ENCODE results near the gene MROH8. TPM values are rescaled to one million over a fixed set of nuclear protein-coding genes. Genes with fewer than 3 reads are reported as not detected.

The MROH8 gene
- total RNA-seq, 1 experiment from 2014 or later, result 0.50 TPM

- TF ChIP-seq ARID4B (CRISPR knock-in tag; IDR thresholded peaks at IDR 0.05; ENCODE audit: borderline replicate concordance) (no peak), MAX (CRISPR knock-in tag; IDR thresholded peaks at IDR 0.05) (no peak), ATF2 (CRISPR knock-in tag; IDR thresholded peaks at IDR 0.05; ENCODE audit: borderline replicate concordance, low read depth) (no peak)
Measured at GRCh38 chr20:37179683-37180524, 556 bp upstream of the MROH8 start (continued).

GRCh38 chr20:37172836-37173235 lies 6.5 kb downstream of the MROH8 start:
- DNase-seq (ENCODE audit: low spot score) (no peak), ATAC-seq (no peak)
- ChIA-PET POLR2A (interaction anchor here (0.8 kb wide), 1 partner anchor 49 kb away, joined by 3 read pairs; no protein-coding TSS in a partner anchor), CTCF (no interaction called here)
- H3K36me3 Mint-ChIP-seq, result no peaks in the 10 kb centered on the region
- H3K27ac Mint-ChIP-seq, result no peak overlapping the region
- no peaks in the 10 kb centered on the region; the same call in 1 of the 2 replicates for H3K27me3 Mint-ChIP-seq (ENCODE audit: low read depth)
- H3K4me3 Mint-ChIP-seq, result no peak overlapping the region
- no peak for TF ChIP-seq GTF2I (CRISPR knock-in tag; conservative IDR thresholded peaks at IDR 0.05)
- no peaks in the 10 kb centered on the region for H3K4me1 Mint-ChIP-seq
- H3K9me3 Mint-ChIP-seq, result no peaks in the 10 kb centered on the region

- Mint-ChIP-seq H3K27me3 (ENCODE audit: low read depth) (no peaks in the 10 kb centered on the region), H3K27ac (no peak overlapping the region), H3K4me1 (no peaks in the 10 kb centered on the region), H3K9me3 (no peaks in the 10 kb centered on the region), H3K4me3 (no peak overlapping the region), H3K36me3 (no peaks in the 10 kb centered on the region)
- CTCF ChIA-PET, result interaction anchor here (0.8 to 1.2 kb wide), 3 partner anchors 12 to 29 kb away, joined by 3 read pairs; partner anchors contain the start of gene RPN2
- POLR2A ChIA-PET, result no interaction called here
- ATAC-seq, result no peak
- DNase-seq (ENCODE audit: low spot score), result no peak
- TF ChIP-seq ETV6 (CRISPR knock-in tag; IDR thresholded peaks at IDR 0.05) (no peak), USF1 (CRISPR knock-in tag; IDR thresholded peaks at IDR 0.05) (no peak), IRF2 (CRISPR knock-in tag; IDR thresholded peaks at IDR 0.05; ENCODE audit: borderline replicate concordance, low read depth) (no peak), ZSCAN18 (CRISPR knock-in tag; IDR thresholded peaks at IDR 0.05) (no peak), ZNF425 (CRISPR knock-in tag; conservative IDR thresholded peaks at IDR 0.05) (no peak), ATF6 (CRISPR knock-in tag; IDR thresholded peaks at IDR 0.05) (no peak), PRRX2 (CRISPR knock-in tag; IDR thresholded peaks at IDR 0.05) (no peak), E2F4 (CRISPR knock-in tag; IDR thresholded peaks at IDR 0.05; ENCODE audit: borderline replicate concordance, low read depth) (no peak), E2F5 (CRISPR knock-in tag; IDR thresholded peaks at IDR 0.05) (no peak), SOX15 (CRISPR knock-in tag; IDR thresholded peaks at IDR 0.05) (no peak), ZNF671 (CRISPR knock-in tag; IDR thresholded peaks at IDR 0.05) (no peak), TCF7 (CRISPR knock-in tag; IDR thresholded peaks at IDR 0.05; ENCODE audit: low read depth) (no peak)
Measured at GRCh38 chr20:37166867-37167266, 12.5 kb downstream of the MROH8 start.
